Osteoblast (primary cell): ENCODE results near the gene MARCHF10. TPM values are rescaled to one million over a fixed set of nuclear protein-coding genes. Genes with fewer than 3 reads are reported as not detected.

ENCODE experiments used
- DNase-seq: peaks from one replicate; pipeline ENCODE4 v3.0.0; 2011; ENCODE audit warnings: low spot score, mixed read lengths; ENCODE audit not compliant: insufficient read length; ENCODE audit errors: missing footprints
- H2AFZ ChIP-seq: 2 replicates; pipeline ENCODE4 v1.6.0; 2011; ENCODE audit warnings: mild to moderate bottlenecking, low read length
- H3K27ac ChIP-seq: 2 replicates; pipeline ENCODE4 v1.5.1; 2011; ENCODE audit warnings: mild to moderate bottlenecking, low read depth, low read length, moderate library complexity
- H3K27me3 ChIP-seq: 2 replicates; pipeline ENCODE4 v1.6.0; 2012; ENCODE audit warnings: mild to moderate bottlenecking, control low read depth, inconsistent platforms, low read length, moderate library complexity; ENCODE audit not compliant: insufficient read depth
- H3K36me3 ChIP-seq: 2 replicates; pipeline ENCODE4 v1.5.1; 2011; ENCODE audit warnings: mild to moderate bottlenecking, low read length, control low read depth, moderate library complexity; ENCODE audit not compliant: insufficient read depth
- H3K4me1 ChIP-seq: 2 replicates; pipeline ENCODE4 v1.5.1; 2011; ENCODE audit warnings: mild to moderate bottlenecking, low read length, control low read depth, moderate library complexity; ENCODE audit not compliant: insufficient read depth
- H3K4me2 ChIP-seq: 2 replicates; pipeline ENCODE4 v1.6.0; 2011; ENCODE audit warnings: mild to moderate bottlenecking, low read length; ENCODE audit not compliant: insufficient read depth
- H3K4me3 ChIP-seq: fragments of 200-600 bp; sonication (generic); 3 replicates; pipeline ENCODE4 v1.5.1; 2012; ENCODE audit warnings: mild to moderate bottlenecking, low read length, inconsistent platforms; ENCODE audit not compliant: insufficient read depth
- H3K79me2 ChIP-seq: 2 replicates; pipeline ENCODE4 v1.6.0; 2012; ENCODE audit warnings: mild to moderate bottlenecking, low read length, control low read depth, inconsistent platforms; ENCODE audit not compliant: insufficient read depth
- H3K9me3 ChIP-seq: 2 replicates; pipeline ENCODE4 v1.5.1; 2011; ENCODE audit warnings: low read depth, low read length, control low read depth
- H4K20me1 ChIP-seq: 2 replicates; pipeline ENCODE4 v1.6.0; 2012; ENCODE audit warnings: mild to moderate bottlenecking, low read length, control low read depth; ENCODE audit not compliant: insufficient read depth
- total RNA-seq: library from RNA; depleted of rRNA; stranded (reverse); fragments of >200 nt; gene quantifications from 2 replicates; pipeline ENCODE4 v1.2.3, GENCODE V29; 2012
- TF ChIP-seq, protein P1 (sequence below): IDR thresholded peaks from 2 replicates; pipeline ENCODE4 v1.5.1; 2011; ENCODE audit warnings: mild to moderate bottlenecking, low read depth, low read length, moderate library complexity; ENCODE audit errors: extremely low read depth

Gene MARCHF10
- total RNA-seq, 1 donor = under 0.01 TPM

DNA sequence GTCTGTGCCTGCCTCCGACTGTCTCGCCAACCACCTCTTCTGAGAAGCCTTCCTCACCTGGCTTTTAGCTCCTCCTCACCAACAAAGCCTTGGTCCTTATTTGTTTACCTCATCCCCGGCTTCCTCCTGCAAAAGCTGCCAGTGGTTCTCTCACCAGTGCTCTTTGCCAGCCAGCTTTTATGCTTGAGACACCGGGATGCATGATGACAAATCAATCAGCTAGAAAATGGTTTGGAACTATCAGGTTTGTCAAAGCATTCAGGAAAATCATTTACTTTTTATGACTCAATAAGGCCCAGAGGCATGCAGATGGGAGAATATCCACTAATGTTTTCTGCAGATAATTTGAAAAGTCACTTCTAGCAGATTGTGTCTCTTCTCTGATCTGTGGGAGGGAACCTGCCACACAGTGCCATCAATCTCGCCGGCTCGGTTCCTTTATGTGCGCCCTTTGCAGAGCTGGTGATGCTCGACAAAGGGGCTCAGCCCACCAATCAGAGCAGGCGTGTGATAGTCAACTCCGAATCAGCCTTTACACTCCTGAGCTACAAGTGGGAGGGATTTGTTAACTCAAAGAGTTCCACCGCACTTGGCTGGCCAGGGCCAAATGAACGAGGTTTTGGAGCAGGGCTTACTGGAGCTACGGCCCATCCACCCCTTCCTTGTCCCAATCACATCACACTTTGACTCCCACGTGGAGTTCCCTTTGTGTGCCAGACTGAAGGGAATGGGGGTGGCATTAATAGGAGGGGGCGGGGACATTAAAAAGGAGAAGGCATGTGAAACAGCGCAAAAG lies 94.8 kb downstream of the MARCHF10 start:
- TF ChIP-seq, protein P1, sequence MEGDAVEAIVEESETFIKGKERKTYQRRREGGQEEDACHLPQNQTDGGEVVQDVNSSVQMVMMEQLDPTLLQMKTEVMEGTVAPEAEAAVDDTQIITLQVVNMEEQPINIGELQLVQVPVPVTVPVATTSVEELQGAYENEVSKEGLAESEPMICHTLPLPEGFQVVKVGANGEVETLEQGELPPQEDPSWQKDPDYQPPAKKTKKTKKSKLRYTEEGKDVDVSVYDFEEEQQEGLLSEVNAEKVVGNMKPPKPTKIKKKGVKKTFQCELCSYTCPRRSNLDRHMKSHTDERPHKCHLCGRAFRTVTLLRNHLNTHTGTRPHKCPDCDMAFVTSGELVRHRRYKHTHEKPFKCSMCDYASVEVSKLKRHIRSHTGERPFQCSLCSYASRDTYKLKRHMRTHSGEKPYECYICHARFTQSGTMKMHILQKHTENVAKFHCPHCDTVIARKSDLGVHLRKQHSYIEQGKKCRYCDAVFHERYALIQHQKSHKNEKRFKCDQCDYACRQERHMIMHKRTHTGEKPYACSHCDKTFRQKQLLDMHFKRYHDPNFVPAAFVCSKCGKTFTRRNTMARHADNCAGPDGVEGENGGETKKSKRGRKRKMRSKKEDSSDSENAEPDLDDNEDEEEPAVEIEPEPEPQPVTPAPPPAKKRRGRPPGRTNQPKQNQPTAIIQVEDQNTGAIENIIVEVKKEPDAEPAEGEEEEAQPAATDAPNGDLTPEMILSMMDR = no peak
- DNase-seq = no peak
- Histone ChIP-seq H3K27me3 (no peaks in the 10 kb centered on the region), H3K4me1 (peaks cover 26% of the 10 kb centered on the region), H3K4me3 (no peak overlapping the region), H3K9me3 (peaks cover 5% of the 10 kb centered on the region), H4K20me1 (no peaks in the 10 kb centered on the region), H3K27ac (no peak overlapping the region), H3K79me2 (no peaks in the 10 kb centered on the region), H2AFZ (no peak overlapping the region), H3K36me3 (no peaks in the 10 kb centered on the region), H3K4me2 (no peak overlapping the region)

DNA sequence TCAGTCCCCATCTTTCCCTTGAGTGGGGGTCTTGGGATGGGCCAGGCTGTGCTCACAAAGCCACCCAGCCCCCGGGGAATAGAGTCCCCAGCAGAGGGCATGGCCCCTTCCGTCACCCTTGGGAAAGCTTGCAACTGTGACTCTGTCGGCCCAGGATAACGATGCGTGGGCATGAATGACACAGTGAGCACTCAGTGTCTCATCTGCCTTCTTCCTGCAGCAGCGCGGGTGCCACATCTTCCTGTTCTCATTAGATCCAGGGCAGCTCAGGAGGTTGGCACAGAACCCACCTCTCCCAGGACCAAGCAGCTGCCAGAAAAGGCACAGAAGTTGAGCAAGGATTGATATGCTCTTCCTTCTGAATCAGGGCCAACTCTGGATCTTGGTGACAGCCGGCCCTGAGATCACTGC lies 95.9 kb downstream of the MARCHF10 start:
- Histone ChIP-seq H3K4me1 (peaks cover 26% of the 10 kb centered on the region), H3K4me3 (no peak overlapping the region), H3K79me2 (no peaks in the 10 kb centered on the region), H3K4me2 (peak overlapping the region; percentile 5), H3K27me3 (no peaks in the 10 kb centered on the region), H3K27ac (no peak overlapping the region), H4K20me1 (no peaks in the 10 kb centered on the region), H3K9me3 (peaks cover 5% of the 10 kb centered on the region), H3K36me3 (no peaks in the 10 kb centered on the region), H2AFZ (peak overlapping the region; percentile 28)
- TF ChIP-seq, protein P1 = no peak
- no peak for DNase-seq

DNA sequence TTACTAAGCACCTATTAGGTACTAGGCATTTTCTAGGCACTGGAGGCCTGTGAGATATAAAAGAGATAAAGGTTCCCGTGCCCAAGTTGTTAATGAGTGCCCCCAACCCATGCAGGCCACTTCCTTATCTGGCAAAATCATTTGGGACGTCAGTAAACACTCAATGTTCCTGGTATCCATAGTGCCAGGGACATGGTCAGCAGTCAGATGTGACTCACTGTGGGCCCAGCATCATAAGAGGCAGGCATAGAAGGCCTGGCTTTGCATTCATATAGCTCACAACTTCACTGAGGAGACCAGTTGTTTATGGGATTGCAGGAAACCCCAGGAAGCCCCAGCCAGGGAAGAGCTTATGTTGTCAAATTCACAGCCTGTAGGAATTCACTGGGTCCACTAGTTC lies 99.5 kb downstream of the MARCHF10 start:
- H4K20me1 ChIP-seq = no peaks in the 10 kb centered on the region
- H3K9me3 ChIP-seq = peaks cover 5% of the 10 kb centered on the region
- no peak overlapping the region for H3K27ac ChIP-seq
- no peak overlapping the region for H2AFZ ChIP-seq
- H3K27me3 ChIP-seq = no peaks in the 10 kb centered on the region
- DNase-seq = no peak
- H3K4me1 ChIP-seq = peaks cover 26% of the 10 kb centered on the region
- H3K36me3 ChIP-seq = no peaks in the 10 kb centered on the region
- no peak overlapping the region for H3K4me2 ChIP-seq
- H3K79me2 ChIP-seq = no peaks in the 10 kb centered on the region
- TF ChIP-seq, protein P1 = no peak
- H3K4me3 ChIP-seq = no peak overlapping the region

DNA sequence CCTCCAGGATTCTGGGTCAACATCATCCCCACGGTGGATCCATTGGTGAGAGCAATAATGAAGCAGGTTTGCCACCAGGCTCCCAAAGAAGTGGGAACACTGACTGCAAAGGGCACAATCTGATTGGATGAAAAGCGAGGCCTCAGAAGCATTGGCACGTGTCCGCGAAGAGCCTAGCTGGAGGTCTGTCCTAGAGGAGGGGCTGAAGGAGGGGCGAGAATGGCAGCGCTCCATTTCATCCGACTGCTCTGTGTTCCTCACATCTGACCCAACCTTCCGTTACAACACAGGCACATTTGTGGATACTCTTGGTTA lies 100.7 kb downstream of the MARCHF10 start:
- Histone ChIP-seq H3K4me3 (no peak overlapping the region), H3K4me2 (no peak overlapping the region), H3K9me3 (peaks cover 5% of the 10 kb centered on the region), H3K4me1 (peaks cover 34% of the 10 kb centered on the region), H3K36me3 (no peaks in the 10 kb centered on the region), H3K27me3 (no peaks in the 10 kb centered on the region), H3K79me2 (no peaks in the 10 kb centered on the region), H3K27ac (no peak overlapping the region), H4K20me1 (no peaks in the 10 kb centered on the region), H2AFZ (no peak overlapping the region)
- TF ChIP-seq, protein P1 = no peak
- DNase-seq = no peak
